HCT116 (cell line): ENCODE results near the gene PRKCZ. TPM values are rescaled to one million over a fixed set of nuclear protein-coding genes. Genes with fewer than 3 reads are reported as not detected.

ENCODE experiments used
- ATAC-seq: fragments of 200-7000 bp; cut with Tn5 transposase; 2 replicates; pipeline ENCODE4 v1.9.1; 2020; ENCODE audit warnings: mild to moderate bottlenecking, moderate library complexity
- BruUV-seq: library from RNA; stranded (reverse); fragments of 400-500 nt; replicated peaks from 2 replicates; lab custom pipeline; 2021; lab: Mats Ljungman, UMichigan
- CTCF ChIA-PET: fragments of 300-600 bp; sonication (Branson Sonifier 250); formaldehyde crosslinking; loops from one replicate; lab custom pipeline; 2021; ENCODE audit warnings: antibody characterized with exemption; lab: Charles Lee
- POLR2A ChIA-PET: fragments of 300-600, 350-600 bp; sonication (Branson Sonifier 250); formaldehyde crosslinking; loops from one replicate; lab custom pipeline; 2021; ENCODE audit warnings: antibody characterized with exemption; lab: Charles Lee
- RAD21 ChIA-PET, 2 experiments: fragments of 300-600 bp; sonication (Branson Sonifier 250); formaldehyde crosslinking; loops; one replicate each; lab custom pipeline; 2023; ENCODE audit warnings: low total read pairs in 2 of 2; ENCODE audit not compliant: uncharacterized antibody in 2 of 2, unreplicated experiment in 2 of 2, low non-redundant PET in 1 of 2; lab: Charles Lee
- DNase-seq: peaks from one replicate; pipeline ENCODE4 v3.0.0-alpha.2; 2010; ENCODE audit warnings: low read depth, low spot score
- H2AFZ ChIP-seq: fragments of 200-600 bp; shearing (Covaris generic), sonication (generic); 2 replicates; pipeline ENCODE4 v1.6.1; 2017; ENCODE audit warnings: low read depth, mixed run types, mixed read lengths, antibody characterized with exemption, low read length; ENCODE audit not compliant: poor library complexity, severe bottlenecking
- H3K27ac ChIP-seq: 2 replicates; pipeline ENCODE4 v1.5.1; 2012; ENCODE audit warnings: low read depth, low read length
- H3K27me3 ChIP-seq: fragments of 200-600 bp; sonication (generic); 2 replicates; pipeline ENCODE4 v1.6.1; 2016; ENCODE audit warnings: mixed run types, low read length, mixed read lengths; ENCODE audit not compliant: insufficient read depth
- H3K36me3 ChIP-seq, 2 experiments: fragments of 200-500 bp in 1 of 2; fragments of 200-600 bp in 1 of 2; sonication (Bioruptor generic) in 1 of 2; sonication (generic) in 1 of 2; 2 replicates each; pipeline versions ENCODE4 v1.5.1 to v1.6.1; 2014 to 2016; ENCODE audit warnings: low read length in 2 of 2, inconsistent platforms in 1 of 2, mixed read lengths in 1 of 2, mixed run types in 1 of 2; ENCODE audit not compliant: insufficient read depth in 2 of 2, control insufficient read depth in 1 of 2
- H3K4me1 ChIP-seq, 2 experiments: fragments of 200-600 bp in 1 of 2; sonication (generic) in 1 of 2; 2 replicates each; pipeline versions ENCODE4 v1.5.1 to v1.6.1; 2012 to 2017; ENCODE audit warnings: low read length in 2 of 2, inconsistent platforms in 1 of 2, mild to moderate bottlenecking in 1 of 2, mixed read lengths in 1 of 2, mixed run types in 1 of 2, moderate library complexity in 1 of 2; ENCODE audit not compliant: insufficient read depth in 2 of 2, control insufficient read depth in 1 of 2
- H3K4me2 ChIP-seq: fragments of 200-600 bp; sonication (generic); 2 replicates; pipeline ENCODE4 v1.6.1; 2017; ENCODE audit warnings: mixed run types, low read length, mixed read lengths
- H3K4me3 ChIP-seq, 2 experiments: fragments of 200-600 bp in 1 of 2; sonication (generic) in 1 of 2; replicated peaks in 1 of 2; 2 replicates each; pipeline ENCODE4 v1.5.1; 2011 to 2016; ENCODE audit warnings: low read length in 2 of 2, control low read depth in 1 of 2, low read depth in 1 of 2, mild to moderate bottlenecking in 1 of 2, mixed read lengths in 1 of 2, mixed run types in 1 of 2
- H3K79me2 ChIP-seq: fragments of 200-600 bp; sonication (generic); 2 replicates; pipeline ENCODE4 v1.6.1; 2017; ENCODE audit warnings: mild to moderate bottlenecking, mixed run types, low read length, moderate library complexity, mixed read lengths; ENCODE audit not compliant: insufficient read depth
- H3K9ac ChIP-seq: fragments of 200-600 bp; sonication (generic); 2 replicates; pipeline ENCODE4 v1.6.1; 2016; ENCODE audit warnings: low read length, mixed read lengths
- H3K9me2 ChIP-seq: fragments of 200-600 bp; sonication (generic), shearing (Covaris generic); 2 replicates; pipeline ENCODE4 v1.6.1; 2017; ENCODE audit warnings: mixed run types, mild to moderate bottlenecking, moderate library complexity; ENCODE audit not compliant: insufficient read depth
- H3K9me3 ChIP-seq, 2 experiments: fragments of 200-500 bp in 1 of 2; fragments of 200-600 bp in 1 of 2; sonication (Bioruptor generic) in 1 of 2; sonication (generic) in 1 of 2; 2 replicates each; pipeline ENCODE4 v1.6.1; 2014 to 2017; ENCODE audit warnings: low read length in 2 of 2, mixed read lengths in 2 of 2, inconsistent platforms in 1 of 2, low read depth in 1 of 2, mild to moderate bottlenecking in 1 of 2, mixed run types in 1 of 2, moderate library complexity in 1 of 2; ENCODE audit not compliant: control insufficient read depth in 1 of 2, insufficient read depth in 1 of 2
- H4K20me1 ChIP-seq: fragments of 200-600 bp; sonication (generic), shearing (Covaris generic); 2 replicates; pipeline ENCODE4 v1.6.1; 2017; ENCODE audit warnings: mixed run types, mild to moderate bottlenecking, moderate library complexity; ENCODE audit not compliant: insufficient read depth
- ATF3 ChIP-seq: IDR thresholded peaks from 2 replicates; pipeline ENCODE4 v1.6.1; 2012
- CBX3 ChIP-seq: IDR thresholded peaks from 2 replicates; pipeline ENCODE4 v1.6.1; 2012; ENCODE audit warnings: low read depth
- CEBPB ChIP-seq: IDR thresholded peaks from 2 replicates; pipeline ENCODE4 v1.6.1; 2012; ENCODE audit warnings: low read depth
- CTCF ChIP-seq, 3 experiments: fragments of 200-600 bp in 1 of 3; sonication (generic) in 1 of 3; IDR thresholded peaks in 2 of 3; conservative IDR thresholded peaks in 1 of 3; 2 replicates each; pipeline ENCODE4 v1.5.1; 2012 to 2017; ENCODE audit warnings: low read depth in 2 of 3, low read length in 2 of 3, antibody characterized with exemption in 1 of 3, borderline replicate concordance in 1 of 3, control low read depth in 1 of 3, mild to moderate bottlenecking in 1 of 3, mixed read lengths in 1 of 3, mixed run types in 1 of 3, moderate library complexity in 1 of 3; ENCODE audit not compliant: insufficient read depth in 1 of 3
- EGR1 ChIP-seq: IDR thresholded peaks from 2 replicates; pipeline ENCODE4 v1.6.1; 2012; ENCODE audit warnings: low read depth
- ELF1 ChIP-seq: IDR thresholded peaks from 2 replicates; pipeline ENCODE4 v1.6.1; 2012; ENCODE audit warnings: low read depth, borderline replicate concordance
- EZH2 ChIP-seq: fragments of 200-600 bp; sonication (generic); IDR thresholded peaks from 2 replicates; pipeline ENCODE4 v1.6.1; 2017; ENCODE audit warnings: antibody characterized with exemption, mixed run types
- FOSL1 ChIP-seq: IDR thresholded peaks from 2 replicates; pipeline ENCODE4 v1.6.1; 2012; ENCODE audit warnings: low read depth
- JUND ChIP-seq: IDR thresholded peaks from 2 replicates; pipeline ENCODE4 v1.6.1; 2012
- MAX ChIP-seq: IDR thresholded peaks from 2 replicates; pipeline ENCODE4 v1.6.1; 2012
- RAD21 ChIP-seq: IDR thresholded peaks from 2 replicates; pipeline ENCODE4 v1.6.1; 2012; ENCODE audit warnings: low read depth, mild to moderate bottlenecking
- REST ChIP-seq: IDR thresholded peaks from 2 replicates; pipeline ENCODE4 v1.6.1; 2012; ENCODE audit warnings: low read depth
- SIN3A ChIP-seq: IDR thresholded peaks from 2 replicates; pipeline ENCODE4 v1.6.1; 2012; ENCODE audit warnings: low read depth
- SP1 ChIP-seq: IDR thresholded peaks from 2 replicates; pipeline ENCODE4 v1.6.1; 2012; ENCODE audit warnings: low read depth
- SRF ChIP-seq: IDR thresholded peaks from 2 replicates; pipeline ENCODE4 v1.6.1; 2012; ENCODE audit warnings: low read depth
- YY1 ChIP-seq: IDR thresholded peaks from 2 replicates; pipeline ENCODE4 v1.6.1; 2011; ENCODE audit warnings: low read length, low read depth, moderate library complexity, mild to moderate bottlenecking; ENCODE audit not compliant: insufficient replicate concordance; ENCODE audit errors: extremely low read depth
- ZBTB33 ChIP-seq: IDR thresholded peaks from 2 replicates; pipeline ENCODE4 v1.6.1; 2011; ENCODE audit warnings: mild to moderate bottlenecking, low read length, moderate library complexity; ENCODE audit not compliant: insufficient replicate concordance; ENCODE audit errors: extremely low read depth
- ZFX ChIP-seq: fragments of 450-650 bp; IDR thresholded peaks from 2 replicates; pipeline ENCODE4 v1.6.1; 2017
- ZNF274 ChIP-seq: fragments of 200-500 bp; sonication (Bioruptor generic); IDR thresholded peaks from 2 replicates; pipeline ENCODE4 v1.6.1; 2014; ENCODE audit warnings: mild to moderate bottlenecking, low read depth, low read length, inconsistent platforms
- intact Hi-C: fragments of 100-400 bp; cut with micrococcal nuclease; formaldehyde crosslinking; loops from 2 replicates; pipeline ENCODE4 v1.10.0; 2022
- total RNA-seq: library from RNA; stranded (reverse); gene quantifications from one replicate; pipeline ENCODE4 v1.2.1, GENCODE V29; 2021; ENCODE audit not compliant: unreplicated experiment

PRKCZ gene
- total RNA-seq, 1 experiment from 2014 or later = 46.8 TPM

- no peak for TF ChIP-seq REST
These were observed 85.2 kb downstream of the PRKCZ start (continued) for GRCh38 chr1:2135441-2135841.

- ATAC-seq = no peak
These were observed 85.7 kb downstream of the PRKCZ start for GRCh38 chr1:2135941-2136340.

More at GRCh38 chr1:2135941-2136340, 85.7 kb downstream of the PRKCZ start:
- Histone ChIP-seq H3K27me3 (no peaks in the 10 kb centered on the region), H3K4me1 (peaks cover 29 to 69% of the 10 kb centered on the region in 2 experiments), H3K27ac (no peak overlapping the region), H3K4me3 (no peak overlapping the region), H3K79me2 (peaks cover 9% of the 10 kb centered on the region; the same call in 1 of the 2 replicates), H3K4me2 (no peak overlapping the region), H3K9me2 (no peaks in the 10 kb centered on the region), H3K36me3 (no peaks in the 10 kb centered on the region), H3K9me3 (no peaks in the 10 kb centered on the region), H3K9ac (no peak overlapping the region), H2AFZ (no peak overlapping the region), H4K20me1 (no peaks in the 10 kb centered on the region)
- POLR2A ChIA-PET = no interaction called here
- no TSS peak for BruUV-seq
- DNase-seq = no peak
- CTCF ChIA-PET = no interaction called here
- TF ChIP-seq FOSL1 (no peak), EZH2 (no peak), CEBPB (no peak), SRF (no peak), SIN3A (no peak), EGR1 (no peak), SP1 (no peak), JUND (no peak), ZFX (no peak), RAD21 (no peak), CBX3 (no peak), MAX (no peak), ELF1 (no peak), ZBTB33 (no peak), CTCF (IDR thresholded peaks at IDR 0.05 in 2 of 3, conservative IDR thresholded peaks at IDR 0.05 in 1 of 3; ENCODE audit: borderline replicate concordance in 1 of 3, insufficient read depth in 1 of 3, low read depth in 2 of 3, low read length in 2 of 3) (no peak), YY1 (no peak), ZNF274 (no peak), ATF3 (no peak)
- RAD21 ChIA-PET = no interaction called here
- intact Hi-C loops = no loop called here
